Rectal smooth muscle tissue (tissue), 1 donor: Measurements from ENCODE around the gene TAF15.

ENCODE experiments used
- H3K27ac ChIP-seq: one replicate; pipeline ENCODE4 v1.7.0; 2013; ENCODE audit warnings: low read depth, low read length, inconsistent platforms
- H3K27me3 ChIP-seq: one replicate; pipeline ENCODE4 v1.7.0; 2013; ENCODE audit warnings: low read length; ENCODE audit not compliant: control insufficient read depth, insufficient read depth
- H3K36me3 ChIP-seq: one replicate; pipeline ENCODE4 v1.7.0; 2013; ENCODE audit warnings: low read length; ENCODE audit not compliant: control insufficient read depth, insufficient read depth
- H3K4me1 ChIP-seq: one replicate; pipeline ENCODE4 v1.7.0; 2013; ENCODE audit warnings: low read length; ENCODE audit not compliant: control insufficient read depth, insufficient read depth
- H3K4me3 ChIP-seq: one replicate; pipeline ENCODE4 v1.7.0; 2013; ENCODE audit warnings: low read length
- H3K9ac ChIP-seq: one replicate; pipeline ENCODE4 v1.7.0; 2013; ENCODE audit warnings: low read length

Gene TAF15

DNA sequence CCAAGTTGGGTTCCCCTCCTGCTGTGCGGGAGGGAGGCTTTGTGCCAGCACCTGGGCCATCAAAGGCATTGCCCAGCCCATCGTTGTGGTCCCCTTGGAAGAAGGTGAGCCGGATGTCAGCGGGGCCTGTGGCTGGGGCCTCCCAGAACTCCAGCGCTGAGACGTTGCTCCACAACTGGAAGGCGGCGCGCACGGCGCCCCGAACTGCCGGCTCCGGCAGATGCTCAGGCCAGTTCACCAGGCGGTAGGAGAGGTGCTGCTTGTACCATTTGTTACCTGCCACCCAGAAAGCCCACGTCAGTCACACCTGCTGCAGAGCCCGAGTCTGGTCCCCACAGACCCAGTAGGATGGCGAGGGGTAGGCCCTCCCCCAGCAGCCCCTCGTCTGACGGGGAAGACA is 36.2 kb upstream of the TAF15 start:
- H3K36me3 ChIP-seq = peaks cover 3% of the 10 kb centered on the region
- H3K9ac ChIP-seq = no peak overlapping the region
- H3K27me3 ChIP-seq = no peaks in the 10 kb centered on the region
- peaks cover 28% of the 10 kb centered on the region for H3K4me1 ChIP-seq
- H3K27ac ChIP-seq = peak overlapping the region; percentile 87
- no peak overlapping the region for H3K4me3 ChIP-seq

DNA sequence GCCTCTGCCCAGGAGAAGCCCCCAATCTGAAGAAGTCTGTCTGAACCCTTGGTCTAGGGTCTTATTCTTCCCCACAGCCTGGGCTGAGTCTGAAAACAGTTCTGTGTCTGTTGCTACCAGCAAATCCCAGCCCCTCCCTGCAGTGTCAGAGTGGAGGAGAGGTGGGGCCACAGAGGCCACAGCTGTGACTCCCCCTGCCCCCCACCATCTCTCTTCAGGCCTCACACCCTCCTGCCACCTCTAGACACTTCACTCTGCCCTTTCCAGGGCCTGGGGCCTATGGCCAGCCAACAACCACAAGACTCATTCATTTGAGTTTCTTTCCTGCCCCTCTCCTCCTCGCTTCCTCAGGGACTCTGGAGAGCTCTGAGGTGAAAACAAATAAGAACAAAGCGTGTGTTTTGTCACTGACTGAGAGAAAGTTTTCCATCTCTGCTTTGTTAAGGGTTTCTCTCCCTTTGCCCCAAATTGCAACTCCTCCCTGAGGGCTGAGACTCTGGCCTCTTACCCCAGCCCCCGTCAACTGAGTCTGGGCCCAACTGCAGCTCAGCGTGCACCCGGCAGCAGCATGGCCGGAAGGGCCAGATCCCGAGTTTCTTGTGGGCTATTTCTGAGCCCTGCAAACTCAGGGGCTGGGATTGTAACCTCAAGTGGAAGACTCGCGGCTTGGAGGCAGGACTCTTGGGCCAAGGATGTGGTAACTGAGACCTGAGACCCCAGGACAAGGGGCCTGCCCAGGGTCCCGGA is 35.4 kb upstream of the TAF15 start:
- Histone ChIP-seq H3K4me3 (no peak overlapping the region), H3K9ac (no peak overlapping the region), H3K27ac (peak overlapping the region; percentile 87), H3K36me3 (peaks cover 6% of the 10 kb centered on the region), H3K4me1 (peaks cover 28% of the 10 kb centered on the region), H3K27me3 (no peaks in the 10 kb centered on the region)

DNA sequence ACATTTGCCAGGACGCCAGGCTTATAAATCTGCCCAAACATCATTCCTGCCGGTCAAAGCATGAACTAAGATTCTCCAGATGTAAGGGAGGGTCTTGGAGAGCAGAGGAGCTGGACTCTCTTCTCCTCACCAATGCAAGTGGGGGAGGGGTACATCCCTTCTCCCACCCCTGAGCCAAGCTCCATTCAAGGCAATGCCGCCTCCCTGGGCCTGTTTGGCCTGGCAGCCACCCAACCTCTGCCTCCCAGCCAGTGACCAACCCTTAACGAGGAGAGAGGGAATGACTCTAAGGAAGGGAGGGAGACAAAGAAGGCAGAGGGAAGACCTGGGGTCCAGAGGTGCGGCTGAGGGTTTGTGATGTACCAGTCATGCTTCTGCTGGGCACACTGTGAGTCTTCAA is 34.8 kb upstream of the TAF15 start:
- Histone ChIP-seq H3K4me3 (peak overlapping the region; percentile 48), H3K4me1 (peaks cover 28% of the 10 kb centered on the region), H3K27me3 (no peaks in the 10 kb centered on the region), H3K9ac (no peak overlapping the region), H3K36me3 (peaks cover 13% of the 10 kb centered on the region), H3K27ac (peak overlapping the region; percentile 87)

DNA sequence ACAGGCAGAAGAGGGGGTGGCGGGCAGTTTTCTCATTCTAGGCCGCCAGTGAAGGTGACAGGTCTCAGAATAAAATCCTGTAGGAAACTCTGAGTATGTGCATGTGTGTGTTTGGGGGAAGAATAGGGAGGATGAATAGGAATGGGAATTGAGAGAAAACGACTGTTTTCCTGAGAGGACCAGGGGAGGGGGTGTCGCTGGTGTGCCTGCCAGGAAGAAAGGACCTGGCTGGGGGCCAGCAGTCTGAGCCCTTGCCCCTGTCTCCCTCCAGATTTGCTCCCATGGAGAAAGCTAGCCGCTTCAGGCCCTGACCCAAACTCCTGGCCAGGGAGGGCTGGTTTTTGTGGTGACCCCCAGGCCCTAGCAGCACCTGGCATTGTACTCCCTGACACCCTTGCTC is 34.2 kb upstream of the TAF15 start:
- H3K4me1 ChIP-seq = peaks cover 28% of the 10 kb centered on the region
- peak overlapping the region; percentile 48 for H3K4me3 ChIP-seq
- no peaks in the 10 kb centered on the region for H3K27me3 ChIP-seq
- H3K36me3 ChIP-seq = peaks cover 14% of the 10 kb centered on the region
- H3K9ac ChIP-seq = peak overlapping the region; percentile 22
- H3K27ac ChIP-seq = peak overlapping the region; percentile 87

DNA sequence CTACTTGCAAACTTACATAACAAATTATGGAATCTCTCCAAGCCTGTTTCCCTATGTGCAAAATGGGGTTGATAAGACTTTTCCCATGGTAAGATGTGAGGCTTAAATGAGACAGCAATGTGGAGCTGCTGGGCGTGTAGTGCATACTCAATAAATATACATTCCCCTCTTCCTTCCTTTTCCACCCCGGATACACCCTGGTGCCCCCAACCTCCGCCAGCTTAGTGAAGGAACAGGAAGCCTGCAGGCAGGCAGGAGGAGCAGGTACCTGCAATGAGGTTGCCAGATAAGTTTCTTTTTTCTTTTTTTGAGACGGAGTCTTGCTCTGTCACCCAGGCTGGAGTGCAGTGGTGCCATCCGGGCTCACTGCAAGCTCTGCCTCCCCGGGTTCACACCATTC is 33.7 kb upstream of the TAF15 start:
- H3K4me1 ChIP-seq = peaks cover 28% of the 10 kb centered on the region
- H3K36me3 ChIP-seq = peaks cover 14% of the 10 kb centered on the region
- peak overlapping the region; percentile 87 for H3K27ac ChIP-seq
- no peak overlapping the region for H3K4me3 ChIP-seq
- H3K27me3 ChIP-seq = no peaks in the 10 kb centered on the region
- H3K9ac ChIP-seq = no peak overlapping the region

DNA sequence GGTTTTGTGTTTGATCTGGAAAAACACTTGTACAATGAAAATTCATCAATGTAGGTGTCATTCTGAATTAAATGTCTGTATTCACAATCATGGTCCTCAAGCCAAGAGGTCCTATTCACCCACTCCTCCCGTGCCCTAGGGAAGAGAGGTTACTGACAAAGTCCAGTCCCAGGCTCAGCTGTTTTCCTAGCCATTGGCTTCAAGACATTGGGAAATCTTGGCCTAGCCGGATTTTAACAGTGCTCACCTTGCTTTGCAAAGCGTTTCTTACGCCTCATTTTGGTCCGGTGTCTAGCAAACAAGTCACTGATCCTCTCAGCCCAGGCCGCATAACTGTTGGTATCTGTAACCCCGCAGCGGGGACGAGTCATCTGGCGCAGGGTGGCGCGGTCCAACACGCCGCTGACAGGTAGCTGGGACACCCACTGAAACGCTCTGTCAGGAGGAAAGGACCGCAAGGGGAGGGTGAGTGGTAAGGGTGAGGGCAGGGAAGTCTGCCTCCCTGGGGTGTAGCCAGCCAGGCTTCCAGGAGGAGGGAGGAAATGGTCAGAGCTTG is 30.6 kb upstream of the TAF15 start:
- no peak overlapping the region for H3K4me3 ChIP-seq
- H3K9ac ChIP-seq = no peak overlapping the region
- H3K36me3 ChIP-seq = peaks cover 14% of the 10 kb centered on the region
- no peaks in the 10 kb centered on the region for H3K27me3 ChIP-seq
- H3K4me1 ChIP-seq = peaks cover 24% of the 10 kb centered on the region
- H3K27ac ChIP-seq = no peak overlapping the region

DNA sequence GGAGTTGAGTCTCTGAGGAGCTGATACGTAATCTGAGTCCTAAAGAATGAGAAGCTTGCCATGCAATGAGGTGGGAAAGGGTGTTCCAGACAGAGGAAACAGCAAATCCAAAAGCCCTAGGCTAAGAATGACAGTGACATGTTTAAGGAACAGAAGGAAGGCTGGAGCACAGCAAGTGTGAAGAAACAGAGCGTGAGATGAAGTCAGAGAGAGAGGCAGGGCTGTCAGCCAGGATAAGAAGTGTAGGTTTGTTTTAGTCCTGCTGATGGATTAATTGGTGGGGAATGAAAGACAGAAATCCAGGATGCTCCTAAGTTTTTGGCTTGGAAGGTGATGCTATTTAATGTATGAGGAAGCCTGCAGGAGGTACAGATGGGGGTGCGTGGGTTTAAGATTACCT is 28.3 kb upstream of the TAF15 start:
- Histone ChIP-seq H3K36me3 (peaks cover 14% of the 10 kb centered on the region), H3K4me3 (no peak overlapping the region), H3K27me3 (no peaks in the 10 kb centered on the region), H3K9ac (no peak overlapping the region), H3K27ac (no peak overlapping the region), H3K4me1 (peaks cover 8% of the 10 kb centered on the region)

DNA sequence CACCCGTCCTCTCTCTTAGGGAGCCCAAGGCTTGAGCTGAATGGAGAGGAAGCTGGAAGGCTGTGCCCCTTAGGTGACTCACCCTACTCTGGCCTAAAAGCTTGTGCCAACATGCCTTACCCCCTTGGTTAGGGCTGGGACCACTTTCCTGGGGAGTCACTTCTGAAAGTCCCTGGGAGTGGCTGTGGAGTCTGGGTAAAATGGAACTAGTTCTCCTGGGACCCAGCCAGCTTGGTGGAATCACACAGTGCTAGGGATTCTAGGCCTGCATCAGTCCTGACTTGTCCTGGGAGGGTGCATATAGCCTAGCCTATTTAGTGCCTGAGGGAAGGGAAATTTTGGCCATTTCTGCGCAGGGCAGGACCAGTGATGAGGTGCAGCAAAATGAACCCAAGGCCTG is 24.4 kb upstream of the TAF15 start:
- peaks cover 35% of the 10 kb centered on the region for H3K4me1 ChIP-seq
- H3K27me3 ChIP-seq = no peaks in the 10 kb centered on the region
- no peak overlapping the region for H3K27ac ChIP-seq
- H3K4me3 ChIP-seq = no peak overlapping the region
- H3K36me3 ChIP-seq = no peaks in the 10 kb centered on the region
- H3K9ac ChIP-seq = no peak overlapping the region

DNA sequence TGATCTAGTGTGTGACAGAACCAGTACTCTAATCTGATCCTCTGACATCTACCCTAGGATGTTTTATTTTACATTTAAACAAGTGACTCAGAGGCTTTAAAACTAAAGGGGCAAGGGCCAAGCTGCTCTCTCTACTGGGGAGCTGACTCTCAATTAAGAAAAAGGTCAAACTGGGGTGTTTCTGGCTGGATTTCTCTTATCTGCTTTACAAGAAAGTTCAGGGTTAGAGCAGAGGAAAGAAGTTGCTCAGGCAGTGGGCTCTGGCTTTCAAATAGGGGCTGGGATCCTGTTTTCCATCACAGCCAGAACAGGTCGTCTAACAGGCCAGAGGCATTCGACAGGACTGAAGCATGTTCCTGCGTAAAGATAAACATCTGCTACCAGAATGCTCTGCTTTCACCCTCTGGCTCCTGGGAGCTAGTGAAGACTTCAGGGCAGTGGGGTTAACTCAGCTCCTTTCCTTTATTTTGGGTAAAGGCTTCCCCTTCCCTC is 22.3 kb upstream of the TAF15 start:
- Histone ChIP-seq H3K36me3 (no peaks in the 10 kb centered on the region), H3K4me3 (no peak overlapping the region), H3K27me3 (no peaks in the 10 kb centered on the region), H3K9ac (no peak overlapping the region), H3K4me1 (peaks cover 36% of the 10 kb centered on the region), H3K27ac (peak overlapping the region; percentile 41)

DNA sequence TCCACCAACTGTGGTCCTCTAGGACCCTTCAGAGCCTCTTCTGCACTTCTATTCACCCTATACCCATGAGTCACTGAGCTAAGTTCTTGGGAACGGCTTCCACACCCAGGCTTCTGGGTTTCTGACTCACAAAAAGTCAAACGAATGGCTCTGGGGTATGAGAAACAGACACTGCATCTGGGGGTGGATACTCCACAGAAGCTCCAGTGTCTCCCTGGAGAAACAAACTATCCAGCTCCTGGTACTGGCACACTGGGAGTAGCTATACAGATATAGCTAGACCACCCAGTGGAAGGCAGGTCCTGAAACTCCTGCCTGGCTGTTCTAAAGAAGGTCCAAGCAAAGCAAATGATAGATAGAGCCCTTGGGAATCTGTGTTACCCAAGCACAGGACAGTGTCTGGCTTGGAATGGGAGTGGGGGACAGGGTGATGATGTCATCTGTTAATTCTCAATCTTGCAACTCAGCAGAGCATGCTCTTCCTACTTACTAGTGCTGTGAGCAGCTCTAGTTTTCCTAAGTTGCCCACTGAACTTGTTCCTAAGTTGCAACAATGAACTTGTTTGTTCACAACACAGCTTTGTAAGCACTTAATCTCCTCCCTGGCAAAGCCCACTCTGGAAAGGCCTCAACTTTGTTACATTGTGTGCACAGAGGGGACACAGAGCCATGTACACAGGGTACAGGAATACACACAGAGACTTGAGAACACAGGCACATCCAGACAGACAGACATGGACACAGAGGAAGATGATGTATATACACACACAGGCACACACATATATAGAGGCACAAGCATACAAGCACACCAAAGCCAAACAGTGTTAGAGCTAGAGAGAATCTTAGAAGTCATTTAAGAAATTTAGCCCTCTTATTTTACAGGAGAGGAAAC is 20.6 kb upstream of the TAF15 start:
- Histone ChIP-seq H3K4me3 (no peak overlapping the region), H3K4me1 (peaks cover 39% of the 10 kb centered on the region), H3K27ac (peak overlapping the region; percentile 63), H3K9ac (no peak overlapping the region), H3K27me3 (no peaks in the 10 kb centered on the region), H3K36me3 (no peaks in the 10 kb centered on the region)

DNA sequence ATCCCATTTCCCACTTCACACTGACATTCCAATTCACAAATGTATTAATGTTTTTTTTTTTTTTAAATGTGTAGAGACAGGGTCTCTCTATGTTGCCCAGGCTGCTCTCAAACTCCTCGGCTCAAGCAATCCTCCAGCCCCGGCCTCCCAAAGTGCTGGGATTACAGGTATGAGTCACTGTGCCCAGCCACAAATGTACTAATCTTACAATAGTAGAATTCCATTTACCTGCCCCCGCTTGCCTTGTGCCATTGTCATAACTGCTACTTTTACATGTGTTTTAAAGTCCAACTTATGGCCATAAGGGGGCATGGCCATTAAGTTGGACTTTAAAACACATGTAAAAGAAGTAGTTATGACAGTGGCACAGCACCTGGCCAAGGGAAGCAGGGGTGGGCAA is 18.4 kb upstream of the TAF15 start:
- no peaks in the 10 kb centered on the region for H3K27me3 ChIP-seq
- H3K4me1 ChIP-seq = peaks cover 37% of the 10 kb centered on the region
- H3K36me3 ChIP-seq = no peaks in the 10 kb centered on the region
- no peak overlapping the region for H3K27ac ChIP-seq
- H3K9ac ChIP-seq = no peak overlapping the region
- H3K4me3 ChIP-seq = no peak overlapping the region

DNA sequence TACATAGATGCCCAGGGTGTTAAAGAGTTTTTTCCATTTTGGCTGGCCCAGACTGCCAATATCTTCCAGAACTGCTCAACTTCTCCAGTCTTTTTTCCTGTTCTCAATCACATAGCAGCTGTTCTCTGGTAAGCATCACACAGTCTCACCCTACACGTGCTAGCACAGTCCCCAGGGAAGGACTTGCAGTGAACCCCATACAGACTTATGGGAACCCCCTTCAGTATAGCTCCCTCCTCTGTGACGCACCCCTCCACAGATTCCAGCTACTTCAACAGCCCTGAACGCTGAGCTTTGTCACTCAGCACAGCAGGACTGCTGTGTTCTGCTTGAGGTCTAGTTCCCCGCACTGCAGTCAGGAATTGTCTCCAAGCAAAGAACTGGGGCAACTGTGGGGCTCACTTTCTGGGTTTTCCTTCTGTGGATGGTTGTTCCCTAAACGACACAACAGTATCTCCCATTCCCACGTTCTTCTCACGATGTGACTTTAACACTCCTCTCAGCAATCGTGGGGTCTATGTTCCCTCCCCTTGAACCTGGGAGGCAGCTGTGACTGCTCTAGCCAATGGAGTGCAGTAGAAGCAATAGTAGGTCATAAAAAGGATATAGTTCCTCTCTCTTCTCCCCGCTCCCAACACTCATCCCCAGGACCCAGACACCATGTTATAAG is 17.5 kb upstream of the TAF15 start:
- H3K9ac ChIP-seq = no peak overlapping the region
- no peaks in the 10 kb centered on the region for H3K27me3 ChIP-seq
- no peaks in the 10 kb centered on the region for H3K36me3 ChIP-seq
- H3K27ac ChIP-seq = no peak overlapping the region
- H3K4me1 ChIP-seq = peaks cover 34% of the 10 kb centered on the region
- H3K4me3 ChIP-seq = no peak overlapping the region
